OCI-LY3 (cell line): ENCODE data around the gene ROR1.

Source experiments
- H2AFZ ChIP-seq: fragments of 200-600, 300-600 bp; shearing (Covaris generic); 2 replicates; pipeline ENCODE4 v1.6.0; 2014; ENCODE audit warnings: antibody characterized with exemption, low read depth, low read length
- H3K27ac ChIP-seq: fragments of 200-600, 300-600 bp; sonication (generic); 2 replicates; pipeline ENCODE4 v1.5.1; 2014; ENCODE audit warnings: mild to moderate bottlenecking, low read length, moderate library complexity, mixed read lengths
- H3K27me3 ChIP-seq: fragments of 200-600, 300-600 bp; sonication (generic); 2 replicates; pipeline ENCODE4 v1.6.1; 2014; ENCODE audit warnings: low read depth, low read length, mixed read lengths
- H3K36me3 ChIP-seq: fragments of 200-600, 300-600 bp; sonication (generic); replicated peaks from 2 replicates; pipeline ENCODE3; 2014; ENCODE audit warnings: low read depth, low read length, mixed read lengths
- H3K4me1 ChIP-seq: fragments of 300-600, 200-600 bp; sonication (generic); 2 replicates; pipeline ENCODE4 v1.6.1; 2014; ENCODE audit warnings: low read length, mixed read lengths
- H3K4me2 ChIP-seq: fragments of 200-600, 300-600 bp; sonication (generic); 2 replicates; pipeline ENCODE4 v1.6.1; 2014; ENCODE audit warnings: low read length, mixed read lengths
- H3K4me3 ChIP-seq: fragments of 300-600, 200-600 bp; sonication (generic); 2 replicates; pipeline ENCODE4 v1.5.1; 2014; ENCODE audit warnings: antibody characterized with exemption, mild to moderate bottlenecking, low read length, moderate library complexity
- H3K79me2 ChIP-seq: fragments of 300-600, 200-600 bp; shearing (Covaris generic); 2 replicates; pipeline ENCODE4 v1.6.1; 2014; ENCODE audit warnings: mild to moderate bottlenecking, low read length, mixed read lengths
- H3K9ac ChIP-seq: fragments of 300-600, 200-600 bp; shearing (Covaris generic); 2 replicates; pipeline ENCODE4 v1.6.0; 2014; ENCODE audit warnings: mild to moderate bottlenecking, low read length, moderate library complexity
- H3K9me3 ChIP-seq: fragments of 200-600, 300-600 bp; shearing (Covaris generic); 2 replicates; pipeline ENCODE4 v1.6.1; 2014; ENCODE audit warnings: low read length, mixed read lengths; ENCODE audit not compliant: insufficient read depth
- H4K20me1 ChIP-seq: fragments of 200-600, 300-600 bp; sonication (generic); 2 replicates; pipeline ENCODE4 v1.6.1; 2016; ENCODE audit warnings: low read length, mixed read lengths; ENCODE audit not compliant: insufficient read depth
- CTCF ChIP-seq: fragments of 200-600, 300-600 bp; sonication (generic); IDR thresholded peaks from 2 replicates; pipeline ENCODE4 v1.5.1; 2014; ENCODE audit warnings: antibody characterized with exemption, low read length, low read depth
- EZH2phosphoT487 ChIP-seq: fragments of 200-600 bp; shearing (Covaris generic); IDR thresholded peaks from 2 replicates; pipeline ENCODE4 v1.6.1; 2018; ENCODE audit warnings: antibody characterized with exemption, mixed run types, low read depth

The ROR1 gene

DNA sequence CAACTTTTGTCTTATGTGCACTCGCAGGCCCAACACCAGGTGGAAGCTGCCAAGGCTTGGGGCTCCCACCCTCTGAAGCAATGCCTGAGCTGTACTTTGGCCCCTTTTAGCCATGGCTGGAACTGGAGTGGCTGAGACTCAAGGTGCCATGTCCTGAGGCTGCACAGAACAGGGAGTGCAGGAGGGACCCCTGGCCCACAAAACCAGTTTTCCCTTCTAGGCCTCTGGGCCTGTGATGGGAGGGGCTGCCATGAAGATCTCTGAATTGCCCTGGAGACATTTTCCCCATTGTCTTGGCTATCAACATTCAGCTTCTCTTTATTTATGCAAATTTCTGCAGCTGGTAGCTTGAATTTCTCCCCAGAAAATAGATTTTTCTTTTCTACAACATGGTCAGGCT lies 57.6 kb downstream of the ROR1 start:
- H3K79me2 ChIP-seq = no peaks in the 10 kb centered on the region
- H3K36me3 ChIP-seq = no peaks in the 10 kb centered on the region
- H3K4me2 ChIP-seq = no peak overlapping the region

GRCh38 chr1:63833363-63834119 lies 59.7 kb downstream of the ROR1 start:
- TF ChIP-seq CTCF (no peak), EZH2phosphoT487 (no peak)
- Histone ChIP-seq H3K4me3 (no peak overlapping the region), H2AFZ (no peak overlapping the region), H3K27ac (no peak overlapping the region), H3K79me2 (no peaks in the 10 kb centered on the region), H4K20me1 (no peaks in the 10 kb centered on the region), H3K9me3 (no peaks in the 10 kb centered on the region), H3K4me2 (no peak overlapping the region), H3K27me3 (no peaks in the 10 kb centered on the region), H3K4me1 (peaks cover 29% of the 10 kb centered on the region), H3K9ac (no peak overlapping the region), H3K36me3 (no peaks in the 10 kb centered on the region)

More for the DNA sequence above, 57.6 kb downstream of the ROR1 start:
- Histone ChIP-seq H2AFZ (no peak overlapping the region), H4K20me1 (no peaks in the 10 kb centered on the region), H3K4me3 (no peak overlapping the region), H3K27ac (no peak overlapping the region), H3K27me3 (no peaks in the 10 kb centered on the region), H3K9ac (no peak overlapping the region), H3K4me1 (peaks cover 28% of the 10 kb centered on the region), H3K9me3 (no peaks in the 10 kb centered on the region)
- TF ChIP-seq CTCF = no peak
- TF ChIP-seq EZH2phosphoT487 = no peak

DNA sequence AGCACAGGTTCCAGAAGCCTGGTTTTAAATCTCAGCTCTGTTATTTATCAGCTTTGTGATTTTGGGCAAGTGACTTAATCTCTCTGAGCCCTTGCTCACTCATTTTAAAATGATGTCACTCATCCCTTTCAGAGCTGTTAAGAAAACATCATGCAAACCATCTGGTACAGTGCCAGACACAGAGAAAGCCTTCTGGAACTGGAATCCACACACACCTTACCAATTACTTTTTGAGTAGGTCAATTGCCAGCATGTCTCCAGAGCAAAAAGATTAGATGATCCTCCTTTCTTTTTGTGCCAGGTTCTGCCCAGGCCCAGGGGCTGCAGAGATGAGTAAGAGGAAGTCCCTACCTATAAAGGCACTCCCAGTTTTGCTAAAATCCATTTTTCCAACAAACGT lies 61.3 kb downstream of the ROR1 start:
- Histone ChIP-seq H3K27me3 (no peaks in the 10 kb centered on the region), H3K4me1 (peaks cover 25% of the 10 kb centered on the region), H4K20me1 (no peaks in the 10 kb centered on the region), H3K9ac (no peak overlapping the region), H3K9me3 (no peaks in the 10 kb centered on the region), H2AFZ (no peak overlapping the region), H3K4me2 (no peak overlapping the region), H3K79me2 (no peaks in the 10 kb centered on the region), H3K4me3 (no peak overlapping the region), H3K36me3 (no peaks in the 10 kb centered on the region), H3K27ac (no peak overlapping the region)
- no peak for TF ChIP-seq EZH2phosphoT487
- TF ChIP-seq CTCF = no peak

DNA sequence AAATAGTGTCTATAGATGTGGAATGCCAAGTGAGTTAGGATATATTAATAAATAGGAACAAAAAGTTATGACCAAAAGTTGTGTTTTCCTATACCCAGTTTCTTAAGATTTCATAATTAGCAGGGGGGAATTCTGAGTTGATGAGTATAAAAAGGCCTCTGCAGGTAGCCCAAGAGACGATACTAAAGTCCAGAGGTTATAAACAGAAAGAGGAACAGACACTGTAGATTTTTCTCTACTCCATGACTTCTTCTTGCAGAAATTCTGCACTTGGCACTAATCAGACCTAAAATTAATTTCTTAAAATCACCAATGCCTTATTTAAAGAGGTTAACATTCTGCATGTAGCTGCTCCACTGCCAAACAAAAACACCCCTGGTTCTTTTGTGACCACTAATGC lies 62.6 kb downstream of the ROR1 start:
- H3K79me2 ChIP-seq = no peaks in the 10 kb centered on the region
- TF ChIP-seq CTCF (no peak), EZH2phosphoT487 (no peak)
- no peaks in the 10 kb centered on the region for H3K9me3 ChIP-seq
- H2AFZ ChIP-seq = no peak overlapping the region
- no peak overlapping the region for H3K9ac ChIP-seq
- H3K27ac ChIP-seq = no peak overlapping the region
- H3K36me3 ChIP-seq = no peaks in the 10 kb centered on the region
- no peaks in the 10 kb centered on the region for H4K20me1 ChIP-seq
- H3K4me2 ChIP-seq = peak overlapping the region; percentile 51
- no peaks in the 10 kb centered on the region for H3K27me3 ChIP-seq
- peak overlapping the region; percentile 27; the same call in 1 of the 2 replicates for H3K4me3 ChIP-seq
- H3K4me1 ChIP-seq = peaks cover 25% of the 10 kb centered on the region
